8988T (cell line): ENCODE results near the gene CIROP.
A peak's percentile ranks its signal among the peaks of the same experiment; 100 is the strongest.
"Not testable (repeated sequence)": the region's sequence is repeated elsewhere in the genome, so short reads cannot be mapped to it uniquely, and the experiment has no call there.

Experiments
- DNase-seq: peaks from one replicate; pipeline ENCODE4 v3.0.0; 2011

Gene CIROP

GRCh38 chr14:23113431-23114119 lies 8.8 kb upstream of the CIROP start:
- no peak for DNase-seq

GRCh38 chr14:23112359-23113178 lies 7.8 kb upstream of the CIROP start:
- DNase-seq = no peak

- no peak for DNase-seq
These were observed 6.0 kb upstream of the CIROP start for GRCh38 chr14:23110579-23111365.

- DNase-seq = no peak
These were observed 5.0 kb upstream of the CIROP start for GRCh38 chr14:23109769-23110168.

- DNase-seq = not testable (repeated sequence)
These were observed 3.4 kb upstream of the CIROP start for GRCh38 chr14:23108169-23108568.

GRCh38 chr14:23107620-23108019 lies 2.8 kb upstream of the CIROP start:
- DNase-seq = not testable (repeated sequence)

- DNase-seq = no peak
These were observed 1.9 kb upstream of the CIROP start for GRCh38 chr14:23106747-23107045.

GRCh38 chr14:23105348-23105824 lies 597 bp upstream of the CIROP start:
- no peak for DNase-seq

- DNase-seq = no peak
These were observed 659 bp downstream of the CIROP start for GRCh38 chr14:23104070-23104590.

GRCh38 chr14:23103581-23103980 lies 1.2 kb downstream of the CIROP start:
- no peak for DNase-seq

- DNase-seq = no peak
These were observed 2.0 kb downstream of the CIROP start for GRCh38 chr14:23102801-23103200.

GRCh38 chr14:23101986-23102625 lies 2.7 kb downstream of the CIROP start:
- DNase-seq = no peak

- no peak for DNase-seq
These were observed 3.4 kb downstream of the CIROP start for GRCh38 chr14:23101213-23101970.

- no peak for DNase-seq
These were observed 5.5 kb downstream of the CIROP start for GRCh38 chr14:23099212-23099861.

GRCh38 chr14:23097786-23098185 lies 7.0 kb downstream of the CIROP start:
- no peak for DNase-seq

GRCh38 chr14:23095196-23096108 lies 9.3 kb downstream of the CIROP start, which contains the start of gene C14orf119:
Gene C14orf119 (plus strand): TSS chr14:23095505. CDS start chr14:23097659, 2,154 bp downstream.
- peak; percentile 68 for DNase-seq

GRCh38 chr14:23094666-23095195 lies 10.1 kb downstream of the CIROP start, which contains the start of gene ACIN1:
Gene ACIN1 (minus strand): TSS chr14:23095136. CDS start chr14:23095112, 24 bp downstream.
- DNase-seq = peak; percentile 69

GRCh38 chr14:23093991-23094665 lies 10.7 kb downstream of the CIROP start:
- no peak for DNase-seq

GRCh38 chr14:23093526-23093925 lies 11.3 kb downstream of the CIROP start:
- DNase-seq = no peak
